WTC11 (cell line): ENCODE measurements around the gene NETO1.

Experiments used
- TF ChIP-seq, protein P1 (sequence below): sonication (generic); formaldehyde crosslinking; IDR thresholded peaks from 2 replicates; pipeline ENCODE4 v1.8.1; 2022; ENCODE audit warnings: mild to moderate bottlenecking, moderate library complexity, missing genetic modification reagents
- TF ChIP-seq, protein P2 (sequence below): fragments of 200-600 bp; IDR thresholded peaks from 2 replicates; pipeline ENCODE4 v1.8.0; 2022; ENCODE audit warnings: antibody characterized with exemption
- TF ChIP-seq, protein P3 (sequence below): sonication (generic); formaldehyde crosslinking; IDR thresholded peaks from 2 replicates; pipeline ENCODE4 v1.8.1; 2023; ENCODE audit warnings: mild to moderate bottlenecking, missing genetic modification reagents
- TF ChIP-seq, protein P4 (sequence below): sonication (generic); formaldehyde crosslinking; conservative IDR thresholded peaks from 2 replicates; pipeline ENCODE4 v1.8.1; 2023; ENCODE audit warnings: mild to moderate bottlenecking, low read depth, missing genetic modification reagents, moderate library complexity

DNA sequence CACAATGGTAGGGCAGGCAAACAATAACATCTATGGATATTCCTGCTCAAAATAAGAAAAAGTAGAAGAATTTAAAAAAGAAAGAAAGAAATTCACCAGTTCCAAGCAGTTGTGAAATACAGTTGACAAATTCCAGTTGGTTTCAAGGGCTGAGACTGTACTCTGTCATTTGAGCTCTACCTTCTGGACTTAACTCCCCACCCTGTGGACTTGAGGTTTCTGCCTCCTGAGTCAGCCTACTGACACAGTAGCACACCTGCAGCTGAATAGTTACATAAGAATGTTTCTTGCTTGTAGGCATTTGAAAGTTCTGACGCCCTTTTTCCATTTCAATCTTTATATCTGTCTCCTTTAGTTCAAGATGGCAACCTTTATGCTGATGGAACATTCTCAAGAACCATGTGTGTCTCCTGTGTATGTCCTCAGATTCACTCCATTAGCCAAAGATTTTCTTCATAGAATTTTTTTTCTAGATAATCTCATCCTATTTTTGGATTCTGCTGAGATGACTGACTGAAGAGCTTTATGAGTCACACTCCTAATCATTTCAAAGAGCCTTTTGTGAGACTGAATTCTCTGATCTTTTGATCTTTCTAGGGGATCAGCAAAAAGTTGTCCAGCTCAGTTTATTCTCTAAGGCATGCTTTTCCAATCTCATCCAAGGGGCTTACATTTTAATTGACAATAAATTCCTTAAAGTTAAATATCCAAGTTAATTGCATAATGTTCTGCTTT lies 19.1 kb downstream of the NETO1 start:
- TF ChIP-seq, protein P1, sequence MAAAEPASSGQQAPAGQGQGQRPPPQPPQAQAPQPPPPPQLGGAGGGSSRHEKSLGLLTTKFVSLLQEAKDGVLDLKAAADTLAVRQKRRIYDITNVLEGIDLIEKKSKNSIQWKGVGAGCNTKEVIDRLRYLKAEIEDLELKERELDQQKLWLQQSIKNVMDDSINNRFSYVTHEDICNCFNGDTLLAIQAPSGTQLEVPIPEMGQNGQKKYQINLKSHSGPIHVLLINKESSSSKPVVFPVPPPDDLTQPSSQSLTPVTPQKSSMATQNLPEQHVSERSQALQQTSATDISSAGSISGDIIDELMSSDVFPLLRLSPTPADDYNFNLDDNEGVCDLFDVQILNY: no peak
- TF ChIP-seq, protein P2, sequence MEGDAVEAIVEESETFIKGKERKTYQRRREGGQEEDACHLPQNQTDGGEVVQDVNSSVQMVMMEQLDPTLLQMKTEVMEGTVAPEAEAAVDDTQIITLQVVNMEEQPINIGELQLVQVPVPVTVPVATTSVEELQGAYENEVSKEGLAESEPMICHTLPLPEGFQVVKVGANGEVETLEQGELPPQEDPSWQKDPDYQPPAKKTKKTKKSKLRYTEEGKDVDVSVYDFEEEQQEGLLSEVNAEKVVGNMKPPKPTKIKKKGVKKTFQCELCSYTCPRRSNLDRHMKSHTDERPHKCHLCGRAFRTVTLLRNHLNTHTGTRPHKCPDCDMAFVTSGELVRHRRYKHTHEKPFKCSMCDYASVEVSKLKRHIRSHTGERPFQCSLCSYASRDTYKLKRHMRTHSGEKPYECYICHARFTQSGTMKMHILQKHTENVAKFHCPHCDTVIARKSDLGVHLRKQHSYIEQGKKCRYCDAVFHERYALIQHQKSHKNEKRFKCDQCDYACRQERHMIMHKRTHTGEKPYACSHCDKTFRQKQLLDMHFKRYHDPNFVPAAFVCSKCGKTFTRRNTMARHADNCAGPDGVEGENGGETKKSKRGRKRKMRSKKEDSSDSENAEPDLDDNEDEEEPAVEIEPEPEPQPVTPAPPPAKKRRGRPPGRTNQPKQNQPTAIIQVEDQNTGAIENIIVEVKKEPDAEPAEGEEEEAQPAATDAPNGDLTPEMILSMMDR: no peak
- TF ChIP-seq, protein P3, sequence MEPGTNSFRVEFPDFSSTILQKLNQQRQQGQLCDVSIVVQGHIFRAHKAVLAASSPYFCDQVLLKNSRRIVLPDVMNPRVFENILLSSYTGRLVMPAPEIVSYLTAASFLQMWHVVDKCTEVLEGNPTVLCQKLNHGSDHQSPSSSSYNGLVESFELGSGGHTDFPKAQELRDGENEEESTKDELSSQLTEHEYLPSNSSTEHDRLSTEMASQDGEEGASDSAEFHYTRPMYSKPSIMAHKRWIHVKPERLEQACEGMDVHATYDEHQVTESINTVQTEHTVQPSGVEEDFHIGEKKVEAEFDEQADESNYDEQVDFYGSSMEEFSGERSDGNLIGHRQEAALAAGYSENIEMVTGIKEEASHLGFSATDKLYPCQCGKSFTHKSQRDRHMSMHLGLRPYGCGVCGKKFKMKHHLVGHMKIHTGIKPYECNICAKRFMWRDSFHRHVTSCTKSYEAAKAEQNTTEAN: no peak
- TF ChIP-seq, protein P4, sequence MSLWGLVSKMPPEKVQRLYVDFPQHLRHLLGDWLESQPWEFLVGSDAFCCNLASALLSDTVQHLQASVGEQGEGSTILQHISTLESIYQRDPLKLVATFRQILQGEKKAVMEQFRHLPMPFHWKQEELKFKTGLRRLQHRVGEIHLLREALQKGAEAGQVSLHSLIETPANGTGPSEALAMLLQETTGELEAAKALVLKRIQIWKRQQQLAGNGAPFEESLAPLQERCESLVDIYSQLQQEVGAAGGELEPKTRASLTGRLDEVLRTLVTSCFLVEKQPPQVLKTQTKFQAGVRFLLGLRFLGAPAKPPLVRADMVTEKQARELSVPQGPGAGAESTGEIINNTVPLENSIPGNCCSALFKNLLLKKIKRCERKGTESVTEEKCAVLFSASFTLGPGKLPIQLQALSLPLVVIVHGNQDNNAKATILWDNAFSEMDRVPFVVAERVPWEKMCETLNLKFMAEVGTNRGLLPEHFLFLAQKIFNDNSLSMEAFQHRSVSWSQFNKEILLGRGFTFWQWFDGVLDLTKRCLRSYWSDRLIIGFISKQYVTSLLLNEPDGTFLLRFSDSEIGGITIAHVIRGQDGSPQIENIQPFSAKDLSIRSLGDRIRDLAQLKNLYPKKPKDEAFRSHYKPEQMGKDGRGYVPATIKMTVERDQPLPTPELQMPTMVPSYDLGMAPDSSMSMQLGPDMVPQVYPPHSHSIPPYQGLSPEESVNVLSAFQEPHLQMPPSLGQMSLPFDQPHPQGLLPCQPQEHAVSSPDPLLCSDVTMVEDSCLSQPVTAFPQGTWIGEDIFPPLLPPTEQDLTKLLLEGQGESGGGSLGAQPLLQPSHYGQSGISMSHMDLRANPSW (CRISPR knock-in tag): no peak
